ENCODE data around the gene KCNK18. TPM values are rescaled to one million over a fixed set of nuclear protein-coding genes. Genes with fewer than 3 reads are reported as not detected.

The KCNK18 gene
- total and polyA plus RNA-seq, 10 of the 15 experiments (the other 5 are each of a cell fraction or from before 2014, with no cell fraction given): not detected

- TF ChIP-seq HCFC1 (IDR thresholded peaks at IDR 0.05; ENCODE audit: low read length) (no peak), POLR2AphosphoS5 (IDR thresholded peaks at IDR 0.05; ENCODE audit: low read length) (no peak), MTA3 (IDR thresholded peaks at IDR 0.05; ENCODE audit: borderline replicate concordance, low read length) (no peak), ATF7 (IDR thresholded peaks at IDR 0.05; ENCODE audit: low read depth) (no peak), PML (IDR thresholded peaks at IDR 0.05; ENCODE audit: low read length) (no peak), JUND (IDR thresholded peaks at IDR 0.05; ENCODE audit: low read depth, low read length) (no peak), NFXL1 (IDR thresholded peaks at IDR 0.05; ENCODE audit: borderline replicate concordance) (no peak), CBFB (IDR thresholded peaks at IDR 0.05; ENCODE audit: low read depth) (no peak), DPF2 (IDR thresholded peaks at IDR 0.05) (no peak), GATAD2B (conservative IDR thresholded peaks at IDR 0.05; ENCODE audit: low read depth) (no peak), ZBED1 (IDR thresholded peaks at IDR 0.05; ENCODE audit: borderline replicate concordance) (no peak)
- no TSS peak for BruUV-seq (replicated peaks)
- Histone ChIP-seq H4K20me1 (ENCODE audit: control insufficient read depth, insufficient read depth) (no peaks in the 10 kb centered on the region), H3K27ac (ENCODE audit: control insufficient read depth, insufficient read depth) (no peak overlapping the region), H3K27me3 (replicated peaks in 1 of 2; ENCODE audit: control insufficient read depth in 2 of 2, insufficient read depth in 2 of 2, low read length in 1 of 2) (no peaks in the 10 kb centered on the region; a peak in 1 of 4 replicates), H3K79me2 (ENCODE audit: control insufficient read depth, insufficient read depth, low read length) (no peaks in the 10 kb centered on the region), H3K4me3 (no peak overlapping the region), H3K4me1 (ENCODE audit: control insufficient read depth, insufficient read depth, low read length) (peaks cover 3% of the 10 kb centered on the region; the same call in 1 of the 2 replicates), H3K36me3 (ENCODE audit: control insufficient read depth in 2 of 2, insufficient read depth in 2 of 2, low read length in 1 of 2) (no peaks in the 10 kb centered on the region), H3K9ac (ENCODE audit: control insufficient read depth, insufficient read depth, low read length) (no peak overlapping the region), H3K4me2 (ENCODE audit: control insufficient read depth, insufficient read depth) (peak overlapping the region; percentile 78; the same call in 1 of the 2 replicates), H2AFZ (ENCODE audit: control insufficient read depth, low read depth, low read length) (no peak overlapping the region), H3K9me3 (replicated peaks; ENCODE audit: control insufficient read depth, insufficient read depth, low read length) (no peaks in the 10 kb centered on the region; the same call in 2 of the 3 replicates)
- ATAC-seq (no peak), FAIRE-seq (no peak), DNase-seq (ENCODE audit: low read depth, low spot score) (no peak)
- 54% methylated on average over 15 of the region's 15 CpGs for WGBS (ENCODE audit: insufficient coverage, insufficient replicate concordance, low lambda C conversion rate, missing lambda C conversion rate)
- RAD21 ChIA-PET (ENCODE audit: unreplicated experiment): interaction anchor here (1.0 to 3.3 kb wide), 15 partner anchors 103 to 1043 kb away, joined by 3 to 38 read pairs (median 6); no protein-coding TSS in a partner anchor
- CTCF ChIA-PET: interaction anchor here (0.6 to 5.1 kb wide), 40 partner anchors 9 to 1244 kb away, joined by 3 to 136 read pairs (median 5); partner anchors contain the start of gene KCNK18
- intact Hi-C loops (cut with micrococcal nuclease; ENCODE audit: unreplicated experiment): loop anchor here (1.0 to 10.0 kb wide), 5 partner anchors 104 to 1026 kb away; no protein-coding TSS in a partner anchor
- POLR2A ChIA-PET: no interaction called here
- in situ Hi-C loops (cut with MboI): no loop called here
- SMC1A ChIA-PET (ENCODE audit: uncharacterized antibody, unreplicated experiment): interaction anchor here (0.7 to 4.9 kb wide), 14 partner anchors 100 to 1028 kb away, joined by 3 to 44 read pairs (median 4); no protein-coding TSS in a partner anchor
Measured at GRCh38 chr10:117216028-117216427, 18.7 kb downstream of the KCNK18 start.

Data from GM12878 (cell line).